Endothelial cell (in vitro differentiated cells): Measurements from ENCODE around the gene ATP8A2. TPM values are rescaled to one million over a fixed set of nuclear protein-coding genes. Genes with fewer than 3 reads are reported as not detected.

Source experiments
- DNase-seq: peaks from one replicate; pipeline ENCODE4 v3.0.0; 2021; ENCODE audit warnings: low spot score
- H3K27ac Mint-ChIP-seq: one replicate; pipeline ENCODE4 v1.8.0; 2021; ENCODE audit warnings: mixed read lengths, inconsistent platforms; ENCODE audit not compliant: unreplicated experiment
- H3K27me3 Mint-ChIP-seq: one replicate; pipeline ENCODE4 v1.8.0; 2021; ENCODE audit warnings: mild to moderate bottlenecking, moderate library complexity, mixed read lengths, inconsistent platforms; ENCODE audit not compliant: unreplicated experiment
- H3K36me3 Mint-ChIP-seq: one replicate; pipeline ENCODE4 v1.8.0; 2021; ENCODE audit warnings: mild to moderate bottlenecking, low read depth, mixed read lengths, inconsistent platforms; ENCODE audit not compliant: unreplicated experiment
- H3K4me1 Mint-ChIP-seq: one replicate; pipeline ENCODE4 v1.8.0; 2021; ENCODE audit warnings: mild to moderate bottlenecking, mixed read lengths, inconsistent platforms; ENCODE audit not compliant: unreplicated experiment
- H3K4me3 Mint-ChIP-seq: one replicate; pipeline ENCODE4 v1.8.0; 2021; ENCODE audit warnings: mild to moderate bottlenecking, mixed read lengths, inconsistent platforms; ENCODE audit not compliant: unreplicated experiment
- H3K9me3 Mint-ChIP-seq: one replicate; pipeline ENCODE4 v1.8.0; 2021; ENCODE audit warnings: mixed read lengths, inconsistent platforms; ENCODE audit not compliant: unreplicated experiment
- total RNA-seq: library from RNA; stranded (reverse); fragmentation: NEBNext Ultra II Directional; extraction: Animal tissue kit (Norgen Biotek cat#: 25700); gene quantifications from one replicate; pipeline ENCODE4 v1.2.1, GENCODE V29; 2021; ENCODE audit not compliant: unreplicated experiment
- TF ChIP-seq, protein P1 (sequence below): fragments of 200-600 bp; sonication (generic); IDR thresholded peaks from one replicate; pipeline ENCODE4 v1.5.0; 2021; ENCODE audit warnings: antibody characterized with exemption; ENCODE audit not compliant: unreplicated experiment

The ATP8A2 gene
- total RNA-seq, 1 donor from 2014 or later, result 2.1 TPM

DNA sequence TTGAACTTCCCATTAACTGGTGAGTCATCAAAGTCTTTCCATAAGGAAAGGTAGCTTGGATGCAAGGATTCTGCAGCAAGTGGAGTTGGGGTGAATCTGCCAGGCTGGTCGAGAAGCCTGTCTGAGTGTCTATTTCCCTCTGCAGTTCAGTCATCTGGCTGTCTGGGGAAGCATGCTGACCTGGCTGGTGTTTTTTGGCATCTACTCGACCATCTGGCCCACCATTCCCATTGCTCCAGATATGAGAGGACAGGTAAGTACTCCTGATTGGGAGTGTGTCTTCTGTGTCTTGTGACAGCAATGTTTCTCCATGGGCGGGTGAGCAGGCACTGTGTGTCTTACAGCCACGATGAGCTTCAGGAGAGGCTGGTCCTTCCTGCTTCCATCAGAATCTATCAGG lies 490.4 kb downstream of the ATP8A2 start:
- DNase-seq, result no peak
- Mint-ChIP-seq H3K9me3 (no peaks in the 10 kb centered on the region), H3K4me1 (peaks cover 24% of the 10 kb centered on the region), H3K36me3 (no peaks in the 10 kb centered on the region), H3K27ac (no peak overlapping the region), H3K27me3 (no peaks in the 10 kb centered on the region), H3K4me3 (no peak overlapping the region)
- TF ChIP-seq, protein P1, sequence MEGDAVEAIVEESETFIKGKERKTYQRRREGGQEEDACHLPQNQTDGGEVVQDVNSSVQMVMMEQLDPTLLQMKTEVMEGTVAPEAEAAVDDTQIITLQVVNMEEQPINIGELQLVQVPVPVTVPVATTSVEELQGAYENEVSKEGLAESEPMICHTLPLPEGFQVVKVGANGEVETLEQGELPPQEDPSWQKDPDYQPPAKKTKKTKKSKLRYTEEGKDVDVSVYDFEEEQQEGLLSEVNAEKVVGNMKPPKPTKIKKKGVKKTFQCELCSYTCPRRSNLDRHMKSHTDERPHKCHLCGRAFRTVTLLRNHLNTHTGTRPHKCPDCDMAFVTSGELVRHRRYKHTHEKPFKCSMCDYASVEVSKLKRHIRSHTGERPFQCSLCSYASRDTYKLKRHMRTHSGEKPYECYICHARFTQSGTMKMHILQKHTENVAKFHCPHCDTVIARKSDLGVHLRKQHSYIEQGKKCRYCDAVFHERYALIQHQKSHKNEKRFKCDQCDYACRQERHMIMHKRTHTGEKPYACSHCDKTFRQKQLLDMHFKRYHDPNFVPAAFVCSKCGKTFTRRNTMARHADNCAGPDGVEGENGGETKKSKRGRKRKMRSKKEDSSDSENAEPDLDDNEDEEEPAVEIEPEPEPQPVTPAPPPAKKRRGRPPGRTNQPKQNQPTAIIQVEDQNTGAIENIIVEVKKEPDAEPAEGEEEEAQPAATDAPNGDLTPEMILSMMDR, result no peak

DNA sequence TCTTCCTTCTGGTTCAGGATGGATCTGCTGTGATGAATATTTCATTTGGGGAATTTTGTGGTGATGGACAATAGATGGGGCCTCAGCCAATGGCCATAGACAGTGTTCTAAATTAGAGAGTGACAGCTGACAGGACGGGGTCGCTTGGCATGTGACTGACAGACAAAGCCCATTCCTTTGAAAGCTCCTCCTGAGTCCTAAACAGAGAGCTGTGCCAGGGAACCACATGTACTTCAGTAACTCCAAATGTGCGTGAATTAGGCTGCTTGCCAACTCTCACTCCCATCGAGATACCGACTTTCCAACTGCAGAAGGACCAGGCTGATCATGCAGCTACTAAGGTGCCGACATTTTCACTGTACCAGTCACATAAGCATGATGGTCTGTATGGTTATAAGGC lies 492.3 kb downstream of the ATP8A2 start:
- TF ChIP-seq, protein P1, result no peak
- no peaks in the 10 kb centered on the region for H3K36me3 Mint-ChIP-seq
- peaks cover 31% of the 10 kb centered on the region for H3K4me1 Mint-ChIP-seq
- no peaks in the 10 kb centered on the region for H3K9me3 Mint-ChIP-seq
- peaks cover 2% of the 10 kb centered on the region for H3K27me3 Mint-ChIP-seq
- no peak overlapping the region for H3K27ac Mint-ChIP-seq
- DNase-seq, result no peak
- H3K4me3 Mint-ChIP-seq, result no peak overlapping the region

DNA sequence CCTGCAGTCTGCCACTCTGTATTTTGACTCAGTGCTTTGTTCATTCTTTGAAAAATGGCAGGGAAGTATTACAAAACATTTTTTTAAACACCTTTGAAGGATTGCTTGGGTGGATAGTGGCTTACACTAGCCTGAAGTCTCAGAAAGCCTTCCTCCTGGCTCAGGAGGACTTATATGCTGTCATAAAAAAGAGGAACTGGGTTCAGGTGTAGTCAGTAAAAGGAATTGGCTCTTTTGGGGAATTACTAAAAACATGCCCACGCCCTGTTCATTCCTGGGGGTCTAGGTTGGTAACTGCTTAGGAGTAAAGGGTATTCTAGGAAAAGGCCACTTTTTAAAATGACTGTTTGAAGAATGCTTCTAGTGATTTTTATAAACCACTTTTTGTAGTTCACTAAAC lies 493.2 kb downstream of the ATP8A2 start:
- no peak for DNase-seq
- no peaks in the 10 kb centered on the region for H3K9me3 Mint-ChIP-seq

DNA sequence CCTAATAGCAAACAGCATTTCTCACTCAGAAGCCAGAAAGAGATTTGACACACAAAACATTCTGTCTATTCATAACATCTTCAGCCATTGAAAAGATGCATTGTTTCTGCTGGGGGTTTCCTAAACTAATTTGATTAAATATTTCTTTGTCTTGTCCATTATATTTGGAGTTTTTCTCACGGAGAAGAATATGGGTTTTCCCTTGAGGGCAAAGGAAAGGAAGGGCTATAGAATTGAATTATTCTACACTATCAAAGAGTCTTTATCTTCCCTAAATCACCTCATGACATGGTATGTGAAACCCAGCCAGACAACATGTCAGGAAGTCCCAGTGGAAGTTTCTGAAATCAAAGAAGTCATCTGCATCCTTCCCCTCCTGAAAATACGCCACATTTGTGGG lies 493.6 kb downstream of the ATP8A2 start:
- Mint-ChIP-seq H3K27ac (peak overlapping the region; percentile 91), H3K4me3 (no peak overlapping the region), H3K36me3 (no peaks in the 10 kb centered on the region), H3K9me3 (no peaks in the 10 kb centered on the region), H3K27me3 (peaks cover 2% of the 10 kb centered on the region), H3K4me1 (peaks cover 39% of the 10 kb centered on the region)
- DNase-seq, result no peak
- TF ChIP-seq, protein P1, result no peak

More for the DNA sequence above, 493.2 kb downstream of the ATP8A2 start:
- Mint-ChIP-seq H3K4me1 (peaks cover 38% of the 10 kb centered on the region), H3K27ac (peak overlapping the region; percentile 91), H3K4me3 (no peak overlapping the region), H3K27me3 (peaks cover 2% of the 10 kb centered on the region), H3K36me3 (no peaks in the 10 kb centered on the region)
- TF ChIP-seq, protein P1, result no peak

DNA sequence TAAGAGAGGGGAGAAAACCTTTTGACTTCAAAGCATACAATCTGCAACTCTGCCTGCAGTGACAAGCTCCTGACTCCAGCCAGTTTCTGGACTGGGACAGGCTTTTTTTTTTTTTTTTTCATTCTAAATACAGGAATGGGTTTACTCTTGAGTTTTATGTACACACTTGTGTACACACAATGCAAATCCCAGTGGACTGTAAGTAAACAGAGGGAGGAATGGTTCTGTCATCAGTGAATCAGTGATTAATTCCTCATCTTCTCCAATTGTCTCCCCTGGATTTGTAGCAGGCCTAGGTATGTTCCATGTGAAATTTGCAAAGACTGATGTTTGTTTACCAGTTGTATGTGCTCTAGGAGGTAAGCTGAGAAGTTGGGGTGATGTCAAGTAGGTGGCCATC lies 495.3 kb downstream of the ATP8A2 start:
- H3K9me3 Mint-ChIP-seq, result no peaks in the 10 kb centered on the region
- H3K4me1 Mint-ChIP-seq, result peaks cover 45% of the 10 kb centered on the region
- TF ChIP-seq, protein P1, result no peak
- peaks cover 2% of the 10 kb centered on the region for H3K27me3 Mint-ChIP-seq
- no peaks in the 10 kb centered on the region for H3K36me3 Mint-ChIP-seq
- no peak overlapping the region for H3K27ac Mint-ChIP-seq
- no peak for DNase-seq
- H3K4me3 Mint-ChIP-seq, result no peak overlapping the region
